HG03196 (cell line): ENCODE data around the gene WNT5A.

Experiments used
- ATAC-seq: cut with Tn5 transposase; IDR thresholded peaks from one replicate; pipeline ENCODE4 v1.9.1; 2021; ENCODE audit not compliant: unreplicated experiment

WNT5A gene

DNA sequence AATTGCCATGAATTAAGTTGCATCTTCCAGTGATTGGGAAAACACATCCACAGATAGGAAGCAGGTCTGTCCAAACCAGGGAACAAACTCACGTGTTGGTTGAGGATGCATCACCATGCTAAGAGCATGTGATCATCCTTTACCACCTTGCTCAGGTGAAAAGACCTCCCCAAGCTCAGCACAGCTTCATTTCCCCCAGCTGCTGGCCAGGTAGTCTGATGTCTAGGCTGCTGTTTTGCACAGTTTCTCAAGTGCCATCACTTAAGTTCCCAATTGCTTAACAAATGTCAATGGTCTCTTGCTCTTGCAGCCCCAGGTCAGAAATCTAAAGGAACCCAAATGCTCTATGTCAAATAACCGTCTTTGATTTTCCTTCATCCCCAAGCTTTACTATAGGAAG, 34.2 kb downstream of the WNT5A start:
- ATAC-seq: no peak

DNA sequence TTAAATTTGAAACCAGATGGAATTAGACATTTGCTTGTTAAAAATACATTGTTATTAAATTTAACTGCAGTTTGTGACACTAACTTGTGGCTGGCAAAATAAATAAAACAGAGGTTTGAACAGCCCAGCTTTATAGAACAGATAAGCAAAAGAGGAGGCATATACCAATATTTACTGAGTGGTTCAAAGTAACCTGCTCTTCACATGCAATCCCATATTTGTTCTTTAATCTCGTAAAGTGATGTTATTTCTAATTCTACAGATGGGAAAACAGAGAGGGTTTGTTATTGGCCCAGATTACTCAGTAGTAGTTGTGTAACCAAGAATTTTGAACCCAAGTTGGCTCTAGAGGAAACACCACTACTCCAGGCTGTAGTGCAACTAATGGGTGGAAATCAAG, 37.6 kb downstream of the WNT5A start:
- no peak for ATAC-seq

DNA sequence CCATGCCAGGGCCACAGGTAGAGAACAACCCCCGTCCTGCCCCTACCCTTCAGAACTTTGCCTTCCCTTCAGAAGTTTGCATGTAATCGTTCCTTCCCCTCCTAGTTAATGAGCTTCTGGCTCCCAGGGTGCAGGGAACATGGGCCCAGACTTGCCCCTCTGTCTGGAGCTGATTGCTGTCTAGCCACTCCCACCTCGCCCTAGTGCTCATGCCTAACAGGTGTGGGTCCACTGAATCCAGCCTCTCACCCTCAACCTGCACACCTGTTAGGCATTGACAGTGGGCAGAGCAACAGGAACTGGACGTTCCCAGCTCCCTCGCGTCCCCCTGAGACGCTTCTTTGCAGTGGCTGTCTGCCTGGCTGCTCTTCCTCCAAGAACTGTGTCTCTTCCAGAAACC, 40.3 kb downstream of the WNT5A start:
- no peak for ATAC-seq

DNA sequence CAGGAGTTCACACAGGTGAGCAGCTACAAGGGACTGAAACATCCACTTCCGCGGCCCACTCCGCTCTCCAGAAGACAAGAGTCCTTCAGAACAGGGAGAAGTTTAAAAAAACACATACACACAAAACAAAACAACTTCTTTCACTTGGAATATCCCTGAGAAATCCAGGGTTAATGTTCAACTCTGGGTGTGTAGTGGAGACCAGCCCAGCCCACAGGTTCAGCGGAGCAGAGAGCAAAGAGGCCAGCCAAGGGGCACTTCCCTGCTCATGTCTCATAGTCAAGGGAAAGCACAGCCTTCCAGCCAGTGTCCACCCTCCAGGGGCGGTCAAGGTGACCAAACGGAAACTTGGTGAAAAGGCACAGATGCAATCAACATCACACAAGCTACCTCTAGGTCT, 41.6 kb downstream of the WNT5A start:
- no peak for ATAC-seq

DNA sequence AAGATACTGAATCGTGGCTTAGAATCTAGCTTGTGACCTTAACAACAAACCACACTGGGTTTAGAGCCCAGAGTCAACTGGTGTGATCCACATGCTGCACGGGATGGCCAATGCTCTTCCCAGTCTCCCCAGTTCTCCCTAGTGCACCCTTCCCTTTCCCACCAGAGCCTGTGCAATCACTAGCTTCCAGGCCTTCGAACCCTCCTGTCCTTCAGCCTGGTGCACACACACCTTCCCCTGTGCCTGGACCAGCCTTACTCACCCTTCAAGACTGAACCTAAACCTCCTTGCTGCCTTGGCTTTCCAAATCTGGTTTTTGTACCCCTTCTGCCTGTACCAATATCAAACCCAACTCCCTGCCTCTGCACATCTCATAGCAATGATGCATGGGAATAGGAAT, 43.8 kb downstream of the WNT5A start:
- ATAC-seq: no peak

DNA sequence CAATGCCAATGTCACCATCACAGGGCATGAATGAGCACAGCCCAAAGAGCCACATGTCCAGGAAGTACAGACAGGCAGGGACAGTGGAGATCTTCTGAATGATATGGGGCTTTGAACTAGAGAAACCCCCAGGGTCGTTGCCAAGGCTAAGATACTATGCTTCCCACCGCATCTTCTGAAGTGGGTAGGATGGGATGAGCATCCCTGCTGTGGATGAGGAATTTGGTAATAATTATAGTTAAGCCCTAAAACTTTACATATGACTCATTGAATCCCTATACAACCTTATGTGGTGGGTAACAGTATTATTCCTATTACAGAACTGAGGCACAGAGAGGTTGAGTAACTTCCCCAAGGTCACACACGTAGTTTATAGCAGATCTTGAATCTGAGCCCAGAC, 44.2 kb downstream of the WNT5A start:
- ATAC-seq: no peak

DNA sequence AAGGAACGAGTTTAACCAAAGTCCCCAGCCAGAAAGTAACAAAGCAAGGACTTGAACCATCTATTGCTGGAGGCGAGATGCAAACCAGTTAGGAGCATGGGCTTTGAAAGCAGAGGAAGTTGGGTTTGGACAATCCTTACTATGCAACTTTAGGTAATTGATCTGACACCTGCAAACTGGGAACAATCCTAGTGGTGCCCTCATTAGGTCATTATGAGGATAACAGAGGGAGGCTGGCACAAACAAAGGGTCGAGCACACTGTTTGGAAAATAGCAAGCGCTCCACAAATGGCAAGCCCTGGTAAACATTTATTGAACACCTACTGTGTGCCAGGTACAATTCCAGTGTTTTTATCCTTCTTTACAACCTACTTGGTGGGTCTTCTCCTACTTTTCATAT, 45.6 kb downstream of the WNT5A start:
- no peak for ATAC-seq

DNA sequence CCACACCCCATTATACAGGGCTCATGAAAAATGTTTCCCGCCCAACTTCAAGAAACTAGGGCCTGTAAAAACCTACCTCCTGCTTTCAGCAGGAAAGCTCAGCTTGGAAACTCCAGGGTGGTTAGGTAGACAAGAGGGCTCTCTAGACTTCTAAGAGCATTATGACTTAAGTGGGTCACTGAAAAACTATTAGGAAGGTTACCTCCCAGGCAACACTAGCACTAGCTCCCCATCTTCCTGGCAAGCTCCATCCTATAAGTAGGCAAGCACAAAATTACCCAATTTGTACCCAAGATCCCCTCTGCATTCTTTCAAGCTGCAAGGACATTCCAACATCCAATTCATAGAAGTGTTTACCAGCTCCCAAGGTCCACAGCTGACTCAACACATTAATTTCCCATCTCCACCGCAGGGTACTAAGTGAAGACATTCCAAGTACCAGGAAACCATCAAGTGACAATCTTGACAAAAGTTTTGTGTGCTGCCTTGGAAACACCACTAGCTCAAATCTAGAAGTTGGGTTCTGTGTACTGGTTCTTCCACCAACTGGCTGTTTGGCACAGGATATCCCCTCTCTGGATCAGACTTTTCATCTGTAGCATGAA, 46.9 kb downstream of the WNT5A start:
- no peak for ATAC-seq

DNA sequence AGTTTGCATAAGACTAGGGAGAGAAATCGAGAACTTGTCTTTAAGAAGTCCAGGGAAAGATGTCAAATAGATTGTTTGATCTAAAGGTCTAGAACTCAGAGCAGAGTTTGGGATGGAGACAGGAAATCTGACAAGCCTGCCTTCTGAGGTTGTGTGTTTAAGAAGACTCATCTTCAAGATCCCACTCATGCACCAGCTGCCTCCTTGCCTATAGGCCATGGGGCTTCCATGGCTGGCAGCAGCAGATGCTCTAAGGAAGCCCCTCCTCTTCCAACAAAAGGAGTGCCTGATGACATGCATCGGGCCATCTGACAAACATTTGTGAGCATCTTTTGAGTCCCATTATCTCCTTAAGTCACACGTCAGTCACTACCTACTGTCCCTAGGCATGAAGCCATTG, 47.4 kb downstream of the WNT5A start:
- no peak for ATAC-seq

DNA sequence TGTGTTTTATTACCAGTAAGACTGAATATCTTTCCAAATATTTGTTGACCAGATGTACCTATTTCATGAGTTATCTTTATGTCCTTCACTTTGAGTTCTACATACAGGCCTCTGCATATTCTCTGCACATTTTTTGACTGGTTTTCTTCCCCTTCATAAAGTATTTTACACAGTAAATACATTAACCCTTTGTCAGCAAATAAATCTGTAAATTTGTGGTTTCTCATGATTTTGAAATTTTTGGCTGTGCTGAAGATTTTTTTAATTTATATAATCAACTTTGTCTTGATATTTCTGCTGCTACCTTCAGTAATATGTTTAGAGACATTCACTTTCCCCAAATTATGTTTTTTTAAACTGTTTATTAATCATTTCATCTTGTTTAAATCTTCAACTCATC, 50.5 kb downstream of the WNT5A start:
- ATAC-seq: no peak

DNA sequence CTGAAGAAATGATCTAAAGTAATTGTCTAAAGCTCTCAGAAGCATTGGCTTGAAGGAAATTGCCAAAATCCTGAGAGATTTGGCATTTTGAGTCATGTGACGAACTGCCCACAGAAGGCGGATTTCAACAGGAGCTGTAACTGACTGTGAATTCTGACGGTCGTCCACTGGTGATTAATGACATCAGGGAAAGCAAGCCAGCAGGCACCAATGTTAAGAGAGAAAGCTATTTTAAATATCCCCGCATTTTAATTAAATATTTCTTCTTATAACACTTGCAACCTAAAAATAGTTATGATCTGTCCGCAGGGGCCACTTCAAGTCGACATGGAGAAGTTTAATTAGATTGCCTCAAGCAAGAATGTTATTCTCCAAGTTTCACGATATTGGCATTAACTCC, 51.6 kb downstream of the WNT5A start:
- no peak for ATAC-seq

DNA sequence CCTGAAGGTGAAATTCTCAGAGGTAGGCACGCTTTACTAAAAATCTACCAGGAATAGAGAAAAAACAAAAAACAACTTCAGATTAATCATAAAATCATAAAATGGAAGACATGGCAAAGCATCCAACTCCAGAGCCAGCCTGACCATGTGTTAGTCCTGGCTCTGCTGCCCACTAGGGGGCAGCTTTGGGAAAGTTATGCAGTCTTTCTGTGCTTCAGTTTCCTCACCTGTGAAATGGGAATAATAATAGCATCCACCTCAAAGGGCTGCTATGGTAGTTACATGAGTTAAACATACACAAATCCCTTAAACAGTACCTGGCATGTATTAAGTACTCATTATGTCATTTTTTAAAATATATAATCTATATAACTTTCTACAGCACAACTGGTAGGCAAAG, 52.3 kb downstream of the WNT5A start:
- no peak for ATAC-seq

DNA sequence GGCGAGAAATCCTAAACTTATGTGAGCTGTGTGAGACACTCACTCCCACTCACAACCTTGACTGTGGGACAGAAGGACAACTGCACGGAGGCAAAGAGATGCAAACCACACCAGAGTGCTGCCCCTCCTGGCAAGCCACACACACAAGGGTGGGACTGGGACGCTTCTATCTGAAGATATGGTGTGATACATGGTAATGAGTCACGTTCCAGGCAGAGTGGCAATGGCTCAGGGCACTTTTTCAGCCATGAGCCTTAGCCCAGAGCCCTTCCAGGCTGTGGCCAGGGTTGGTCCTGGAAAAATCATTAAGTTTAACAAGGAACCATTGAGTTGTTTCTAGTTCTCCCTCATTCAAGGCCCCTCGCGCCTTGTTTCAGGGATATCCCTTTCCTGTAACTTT, 56.1 kb downstream of the WNT5A start:
- no peak for ATAC-seq

DNA sequence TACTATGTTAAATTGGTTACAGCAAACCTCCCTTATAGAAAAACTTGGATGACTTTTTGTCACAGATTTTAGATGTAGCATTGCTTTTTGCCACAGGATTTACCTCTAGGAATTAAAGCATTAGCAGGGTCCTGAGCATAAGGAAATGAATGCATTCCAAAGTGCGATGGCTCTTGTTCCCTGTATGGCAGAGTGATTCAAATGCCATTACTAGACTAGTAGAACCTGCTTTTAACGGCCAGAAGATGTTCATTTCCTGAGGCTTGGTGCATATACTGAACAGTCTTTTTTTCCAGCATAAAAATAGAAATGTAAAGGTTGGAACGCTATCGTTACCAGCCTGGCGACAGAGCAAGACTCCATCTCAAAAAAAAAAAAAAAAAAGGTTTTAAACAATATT, 59.4 kb downstream of the WNT5A start:
- ATAC-seq: no peak

DNA sequence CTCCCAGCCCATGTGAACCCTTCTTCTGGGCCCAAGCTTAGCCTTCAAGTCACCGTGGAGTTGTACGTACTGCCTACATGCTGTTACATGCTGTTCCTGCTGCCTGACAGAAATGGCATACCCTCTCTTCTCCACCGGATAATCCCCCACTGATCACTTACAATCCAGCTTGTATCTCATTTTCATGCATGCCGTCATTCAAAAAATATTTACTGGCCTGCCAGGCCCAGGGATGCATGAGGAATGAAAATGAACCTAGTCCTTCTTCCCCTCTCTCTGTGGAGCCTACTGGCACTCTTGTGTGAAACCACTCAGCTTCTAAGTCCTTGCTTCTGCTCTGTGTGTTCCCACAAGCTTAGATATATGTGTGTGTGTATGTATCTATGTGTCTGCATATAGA, 60.6 kb downstream of the WNT5A start:
- no peak for ATAC-seq

DNA sequence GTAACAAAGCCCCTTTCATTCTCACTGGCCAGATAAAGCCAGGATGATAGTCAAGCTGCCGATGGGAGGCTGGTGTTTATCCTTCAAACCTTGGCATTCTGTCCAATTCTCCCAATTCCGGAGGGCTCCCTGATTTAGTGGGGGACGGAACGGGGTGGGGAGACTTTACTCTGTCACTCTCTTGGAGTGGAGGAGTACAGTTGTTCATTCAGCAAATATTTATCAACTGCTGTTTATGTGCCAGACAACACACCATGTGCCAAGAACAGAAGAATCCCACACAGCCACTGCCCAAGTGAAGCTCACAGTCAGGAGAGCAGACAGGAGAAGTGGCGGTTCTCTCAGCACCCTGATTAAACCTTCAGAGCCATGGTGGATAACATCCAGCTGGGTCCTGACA, 63.3 kb downstream of the WNT5A start:
- ATAC-seq: no peak

DNA sequence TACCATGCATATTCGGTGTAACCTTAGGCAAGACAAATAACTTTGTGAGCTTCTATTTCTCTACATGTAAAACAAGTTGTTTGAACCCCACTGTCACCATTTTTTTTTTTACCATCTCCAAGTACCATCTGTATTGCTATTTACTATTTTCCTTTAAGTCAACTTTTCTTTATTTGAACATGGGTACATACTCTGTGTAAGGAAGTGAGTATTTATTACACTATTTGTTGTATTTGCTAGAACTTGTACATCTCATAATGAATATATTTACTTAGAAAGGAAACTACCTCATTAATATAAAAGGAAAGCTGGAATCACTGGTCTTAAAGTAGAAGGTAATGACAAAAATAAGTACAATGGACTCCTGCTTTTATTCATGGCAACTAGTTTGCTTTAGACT, 69.9 kb downstream of the WNT5A start:
- no peak for ATAC-seq

DNA sequence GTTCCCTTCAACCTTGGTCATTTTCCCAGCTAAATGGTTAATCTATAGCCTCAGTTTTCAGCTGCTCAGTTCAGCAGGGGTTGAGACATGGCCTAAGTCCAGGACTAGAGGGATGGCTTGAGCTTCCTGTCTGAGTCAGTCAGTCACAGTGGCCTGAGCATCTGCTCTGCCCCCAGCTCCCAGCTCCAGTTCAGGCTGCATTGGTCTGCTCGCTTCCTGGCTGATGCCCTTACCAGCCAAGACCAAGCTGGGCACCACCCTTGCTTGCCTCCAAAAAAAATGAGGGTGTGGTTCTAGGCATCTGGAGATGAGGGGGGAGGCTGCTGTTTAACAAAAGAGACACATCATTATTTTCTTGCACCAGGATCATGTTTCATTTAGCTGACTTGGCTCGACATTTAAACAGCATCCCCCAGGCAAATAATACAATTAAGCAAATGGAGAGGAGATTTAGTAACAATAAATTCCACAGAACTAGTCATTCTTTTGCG, 70.7 kb downstream of the WNT5A start:
- no peak for ATAC-seq
